ENCODE data around the gene CSNK2A1. TPM values are rescaled to one million over a fixed set of nuclear protein-coding genes. Genes with fewer than 3 reads are reported as not detected.
"Not testable (repeated sequence)": the region's sequence is repeated elsewhere in the genome, so short reads cannot be mapped to it uniquely, and the experiment has no call there.

Gene CSNK2A1
- total RNA-seq, 1 donor from 2014 or later, result 123 TPM

DNA sequence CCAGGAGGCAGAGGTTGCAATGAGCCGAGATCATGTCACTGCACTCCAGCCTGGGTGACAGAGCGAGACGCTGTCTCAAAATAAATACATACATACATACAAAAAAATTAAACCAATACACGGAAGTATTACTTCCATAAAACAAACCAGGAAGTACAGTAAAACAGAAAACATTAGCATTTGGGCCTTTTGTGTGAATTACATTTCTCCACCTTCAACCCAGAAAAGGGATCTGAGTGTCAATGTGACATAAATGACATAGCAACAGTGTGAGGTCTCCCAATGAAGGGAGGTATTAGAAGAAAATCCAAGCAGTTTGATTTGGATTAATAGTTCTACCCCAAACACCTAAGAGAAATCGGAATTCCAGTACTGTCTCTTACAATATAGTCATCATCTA lies 10.1 kb downstream of the CSNK2A1 start:
- DNase-seq, result no peak

DNA sequence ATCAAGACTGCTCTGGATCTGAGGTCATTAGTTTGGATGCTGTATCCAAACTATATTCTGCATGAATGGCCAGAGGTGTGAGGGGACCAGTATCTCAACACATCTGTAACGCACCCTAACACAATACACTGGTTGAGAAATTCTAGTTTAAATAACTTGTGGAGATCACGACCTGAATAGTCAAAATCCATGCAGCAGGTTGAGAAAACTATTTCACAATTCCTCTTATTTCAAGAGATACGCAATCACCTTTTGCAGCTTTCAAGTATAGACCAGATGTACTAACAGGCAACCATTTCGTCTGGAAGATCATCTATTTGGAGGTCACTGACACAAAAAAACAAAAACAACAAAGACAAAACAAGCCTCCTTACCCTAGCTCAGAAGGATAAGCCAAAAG lies 11.1 kb downstream of the CSNK2A1 start:
- DNase-seq, result no peak

DNA sequence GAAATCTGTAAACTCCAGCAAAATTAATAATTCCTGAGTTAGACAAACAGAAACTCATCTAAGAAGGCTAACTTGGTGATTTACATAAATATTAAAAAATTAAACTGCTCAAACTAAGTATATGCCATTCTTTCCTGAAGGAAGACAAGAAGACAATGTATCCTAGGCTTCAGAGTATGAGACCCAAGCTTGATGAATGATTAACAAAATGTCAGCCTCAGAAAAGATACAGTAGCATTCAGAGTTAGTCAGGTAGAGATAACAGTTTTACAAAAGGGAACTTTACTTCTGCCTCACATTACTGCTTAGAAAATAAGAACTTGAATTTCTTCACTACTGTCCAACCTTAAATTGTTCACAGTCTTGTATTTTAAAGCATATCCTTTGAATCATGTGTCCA lies 12.0 kb downstream of the CSNK2A1 start:
- DNase-seq, result no peak

DNA sequence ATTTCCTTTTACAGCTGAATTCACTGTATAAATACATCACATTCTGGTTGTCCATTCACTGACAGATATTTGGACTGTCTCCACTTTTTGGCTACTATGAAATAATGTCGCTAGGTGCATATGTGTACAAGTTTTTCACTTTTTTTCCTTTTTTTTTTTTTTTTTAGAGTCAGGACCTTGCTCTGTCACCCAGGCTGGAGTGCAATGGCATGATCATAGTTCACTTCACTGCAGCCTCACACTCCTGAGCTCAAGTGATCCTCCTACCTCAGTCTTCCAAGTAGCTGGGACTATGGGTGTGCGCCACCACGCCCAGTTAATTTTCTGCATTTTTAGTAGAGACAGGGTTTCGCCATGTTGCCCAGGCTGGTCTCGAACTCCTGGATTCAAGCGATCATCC lies 13.3 kb downstream of the CSNK2A1 start:
- no peak for DNase-seq

DNA sequence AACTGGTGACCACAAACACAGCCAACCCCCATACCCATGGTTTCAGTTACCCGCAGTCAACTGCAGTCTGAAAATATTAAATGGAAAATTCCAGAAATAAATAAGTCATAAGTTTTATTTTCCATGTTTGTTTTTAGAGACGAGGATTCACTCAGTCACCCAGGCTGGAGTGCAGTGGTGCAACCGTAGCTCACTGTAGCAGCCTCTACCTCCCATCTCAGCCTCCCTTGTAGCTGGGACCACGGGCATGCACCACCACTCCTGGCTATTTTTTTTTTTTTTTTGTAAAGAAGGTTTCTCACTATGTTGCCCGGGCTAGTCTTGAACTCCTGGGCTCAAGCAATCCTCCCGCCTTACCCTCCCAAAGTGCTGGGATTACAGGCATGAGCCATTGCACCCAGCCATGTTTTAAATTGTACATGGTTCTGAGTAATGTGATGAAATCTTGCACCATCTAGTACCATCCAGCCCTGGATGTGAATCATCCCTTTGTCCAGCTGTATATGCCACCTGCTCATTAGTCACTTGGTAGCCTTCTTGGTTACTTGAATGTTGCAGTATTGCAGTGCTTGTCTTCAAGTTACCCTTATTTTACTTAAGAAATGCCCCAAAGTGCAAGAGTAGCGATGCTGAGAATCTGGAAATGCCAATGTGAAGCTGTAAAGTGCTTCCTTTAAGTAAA lies 14.5 kb downstream of the CSNK2A1 start:
- no peak for DNase-seq

DNA sequence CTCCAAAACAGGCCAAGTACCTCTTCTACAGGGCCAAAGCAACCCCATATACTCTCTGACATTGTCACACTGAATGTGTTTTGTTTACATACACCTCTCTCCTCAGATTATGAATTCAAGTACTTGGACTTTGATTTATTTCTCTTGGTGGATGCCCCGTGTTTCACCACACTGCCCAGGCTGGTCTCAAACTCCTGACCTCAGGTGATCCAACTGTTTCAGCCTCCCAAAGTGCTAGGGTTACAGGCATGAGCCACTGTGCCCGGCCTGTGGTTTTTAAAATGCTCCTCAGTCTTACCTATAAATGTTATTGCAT lies 16.1 kb downstream of the CSNK2A1 start:
- no peak for DNase-seq

DNA sequence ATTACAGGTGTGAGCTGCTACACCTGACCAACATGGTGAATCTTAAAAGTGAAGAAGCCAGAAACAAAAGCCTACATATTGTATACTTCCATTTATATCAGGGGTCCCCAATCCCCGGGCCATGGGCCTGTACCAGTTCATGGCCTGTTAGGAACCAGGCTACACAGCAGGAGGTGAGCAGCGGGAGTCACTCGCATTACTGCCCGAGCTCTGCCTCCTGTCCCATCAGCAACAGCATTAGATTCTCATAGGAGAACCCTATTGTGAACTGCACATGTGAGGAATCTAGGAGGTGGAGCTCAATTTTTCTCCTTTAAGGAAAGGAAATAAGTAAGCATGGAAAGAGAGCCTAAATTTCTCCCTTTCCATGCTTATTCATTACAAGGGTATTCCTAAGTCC lies 21.7 kb downstream of the CSNK2A1 start:
- no peak for DNase-seq

DNA sequence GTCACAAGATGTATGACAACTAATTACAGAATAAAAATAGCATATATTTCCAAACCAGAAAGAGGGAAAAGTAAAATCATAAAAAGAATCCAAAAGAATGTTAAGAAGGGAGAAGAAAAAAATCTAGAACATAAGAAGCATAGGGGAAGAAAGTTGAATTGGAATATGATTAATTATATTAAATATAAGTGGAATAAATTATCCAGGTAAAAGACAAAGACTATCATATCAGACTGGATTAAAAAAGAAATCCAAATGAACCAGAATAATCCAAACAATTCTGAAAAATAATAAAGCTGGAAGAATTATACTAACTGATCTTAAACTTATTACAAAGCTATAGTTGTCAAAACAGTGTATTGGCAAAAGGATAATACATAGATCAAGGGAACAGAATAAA lies 23.6 kb downstream of the CSNK2A1 start:
- no peak for DNase-seq

DNA sequence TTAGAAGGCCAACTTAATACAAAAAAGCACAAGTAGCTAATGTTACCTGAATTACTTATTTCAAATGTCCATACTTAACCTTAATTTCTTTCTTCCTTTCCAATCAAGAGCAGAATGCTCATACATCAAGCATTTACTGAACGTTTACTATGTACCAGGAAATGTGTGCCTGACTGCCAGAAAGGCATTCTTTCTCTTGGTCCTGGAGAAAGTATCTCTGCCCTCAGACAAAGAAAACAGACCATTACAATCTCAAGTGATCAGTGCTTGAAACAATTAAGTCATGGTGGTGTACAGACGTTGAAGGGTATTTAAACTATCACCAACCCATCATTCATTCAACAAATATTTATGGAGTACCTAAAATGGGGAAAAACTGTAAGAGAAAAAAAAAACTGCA lies 26.4 kb downstream of the CSNK2A1 start:
- DNase-seq, result no peak

DNA sequence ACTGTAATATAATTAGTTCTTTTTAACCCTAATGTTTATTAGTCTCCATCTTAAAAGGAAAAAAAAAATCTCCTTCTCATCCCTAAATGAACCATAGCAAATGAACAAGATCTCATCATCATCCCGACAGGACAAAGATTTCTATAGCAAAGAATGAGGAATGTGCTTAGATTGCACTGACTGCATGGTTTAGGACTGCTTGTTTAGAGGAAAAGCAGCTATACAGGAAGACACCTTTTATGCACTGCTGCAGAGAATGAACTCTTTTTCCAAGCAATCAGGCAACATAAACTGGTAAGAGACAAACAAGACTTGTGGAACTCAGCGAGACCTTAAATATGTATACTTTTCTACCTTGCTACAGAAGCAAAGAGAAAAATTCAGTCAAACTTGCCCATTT lies 26.8 kb downstream of the CSNK2A1 start:
- DNase-seq, result no peak

DNA sequence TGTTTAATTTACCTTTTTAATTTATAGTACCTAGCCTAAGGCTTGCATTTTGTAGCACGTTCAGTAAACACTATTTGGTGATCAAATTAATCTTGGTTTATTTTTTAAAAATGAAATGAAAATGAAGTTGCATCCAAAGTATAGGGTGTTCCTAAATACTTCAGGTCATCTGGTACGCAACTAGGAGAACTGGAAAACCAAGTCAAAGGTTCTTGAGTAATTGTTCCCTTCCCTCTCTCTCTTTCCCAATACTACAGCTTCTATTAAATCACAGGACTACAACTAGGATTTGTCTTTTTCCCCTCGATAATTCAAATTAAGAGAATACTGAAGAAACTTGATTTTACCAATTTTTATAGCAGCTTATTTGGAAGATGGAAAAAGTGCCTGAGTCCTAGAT lies 27.9 kb downstream of the CSNK2A1 start:
- DNase-seq, result no peak

DNA sequence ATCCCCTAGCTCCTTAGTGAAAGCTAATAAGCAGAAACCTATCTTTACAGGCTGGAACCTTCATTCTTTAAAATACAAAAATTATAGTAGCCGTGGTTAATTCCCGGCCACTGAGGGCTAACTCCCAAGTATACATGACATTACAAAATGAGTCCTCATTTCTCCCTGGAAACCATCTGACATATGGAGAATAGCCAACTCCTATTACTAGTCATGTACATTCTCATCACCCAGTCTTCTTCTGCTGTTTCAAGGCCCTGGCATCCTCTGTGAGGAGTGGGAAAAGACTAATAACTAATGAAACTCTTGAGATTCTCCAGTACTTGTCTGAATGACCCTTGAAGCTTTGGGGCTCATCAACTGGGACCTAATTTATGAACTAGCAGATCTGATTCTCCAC lies 30.2 kb downstream of the CSNK2A1 start:
- DNase-seq, result no peak

DNA sequence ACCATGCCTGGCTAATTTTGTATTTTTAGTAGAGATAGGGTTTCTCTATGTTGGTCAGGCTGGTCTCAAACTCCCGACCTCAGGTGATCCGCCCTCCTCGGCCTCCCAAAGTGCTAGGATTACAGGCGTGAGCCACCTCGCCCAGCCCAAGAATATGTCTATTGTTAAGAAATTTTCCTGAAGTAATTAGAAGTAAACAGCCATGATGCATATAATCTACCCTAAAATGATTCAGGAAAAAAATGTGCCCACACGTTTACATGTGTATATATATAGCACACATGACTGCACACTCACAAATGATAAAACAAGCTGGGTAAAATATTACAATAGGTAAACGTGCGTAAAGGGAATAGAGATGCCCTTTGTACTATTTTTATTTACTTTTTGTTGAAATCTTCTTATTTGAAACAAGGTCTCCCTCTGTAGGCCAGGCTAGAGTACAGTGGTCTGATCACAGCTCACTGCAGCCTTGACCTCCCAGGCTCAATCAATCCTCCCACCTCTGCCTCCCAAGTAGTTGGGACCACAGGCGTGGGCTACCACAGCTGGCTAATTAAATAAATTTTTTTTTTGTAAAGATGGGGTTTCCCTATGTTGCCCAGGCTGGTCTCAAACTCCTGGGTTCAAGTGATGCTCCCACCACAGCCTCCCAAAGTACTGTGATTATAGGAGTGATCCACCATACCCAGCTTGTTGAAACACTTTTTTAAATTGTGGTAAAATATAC lies 33.1 kb downstream of the CSNK2A1 start:
- not testable (repeated sequence) for DNase-seq

DNA sequence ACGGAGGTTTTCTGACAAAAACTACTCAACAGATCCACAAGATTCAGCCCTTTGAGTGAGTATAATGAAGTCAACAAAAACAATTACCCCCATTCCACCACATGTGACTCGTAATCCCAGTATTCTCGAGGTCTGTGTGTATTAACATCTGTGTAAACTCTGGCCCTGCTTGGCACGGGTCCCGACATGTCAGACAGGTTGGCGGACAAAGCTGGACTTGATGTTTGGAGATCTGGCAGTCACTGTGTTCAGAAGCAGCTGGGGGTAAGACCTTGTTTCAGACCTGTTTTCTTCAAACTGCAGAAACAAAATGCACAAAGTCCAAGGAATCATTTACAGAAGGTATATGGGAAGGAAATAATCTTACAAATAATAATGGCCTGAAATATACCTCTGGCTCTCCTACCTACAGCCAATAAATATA lies 35.2 kb downstream of the CSNK2A1 start:
- not testable (repeated sequence) for DNase-seq

DNA sequence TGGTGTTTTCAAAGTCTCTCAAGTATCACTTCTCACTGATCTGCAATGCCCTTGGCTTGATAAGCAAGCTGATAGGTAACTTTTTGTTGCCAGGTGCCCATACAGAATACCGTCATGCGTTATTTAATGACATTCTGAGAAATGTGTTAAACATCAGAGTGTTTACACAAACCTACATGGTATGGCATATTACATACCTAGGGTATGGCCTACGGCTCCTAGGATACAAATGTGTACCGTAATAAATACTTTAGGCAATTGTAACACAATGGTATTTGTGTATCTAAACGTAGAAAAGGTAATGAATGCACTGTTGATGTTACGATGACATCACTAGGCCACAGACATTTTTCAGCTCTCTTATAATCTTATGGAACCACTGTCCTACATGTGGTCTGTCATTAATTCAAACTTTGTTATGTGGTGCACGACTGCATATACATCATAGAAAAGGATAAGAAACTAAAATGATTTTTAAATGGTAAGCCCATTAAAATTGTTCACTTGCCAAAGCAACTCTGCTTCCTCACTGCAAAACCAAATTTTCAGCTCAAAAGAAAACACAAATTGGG lies 35.7 kb downstream of the CSNK2A1 start:
- no peak for DNase-seq

DNA sequence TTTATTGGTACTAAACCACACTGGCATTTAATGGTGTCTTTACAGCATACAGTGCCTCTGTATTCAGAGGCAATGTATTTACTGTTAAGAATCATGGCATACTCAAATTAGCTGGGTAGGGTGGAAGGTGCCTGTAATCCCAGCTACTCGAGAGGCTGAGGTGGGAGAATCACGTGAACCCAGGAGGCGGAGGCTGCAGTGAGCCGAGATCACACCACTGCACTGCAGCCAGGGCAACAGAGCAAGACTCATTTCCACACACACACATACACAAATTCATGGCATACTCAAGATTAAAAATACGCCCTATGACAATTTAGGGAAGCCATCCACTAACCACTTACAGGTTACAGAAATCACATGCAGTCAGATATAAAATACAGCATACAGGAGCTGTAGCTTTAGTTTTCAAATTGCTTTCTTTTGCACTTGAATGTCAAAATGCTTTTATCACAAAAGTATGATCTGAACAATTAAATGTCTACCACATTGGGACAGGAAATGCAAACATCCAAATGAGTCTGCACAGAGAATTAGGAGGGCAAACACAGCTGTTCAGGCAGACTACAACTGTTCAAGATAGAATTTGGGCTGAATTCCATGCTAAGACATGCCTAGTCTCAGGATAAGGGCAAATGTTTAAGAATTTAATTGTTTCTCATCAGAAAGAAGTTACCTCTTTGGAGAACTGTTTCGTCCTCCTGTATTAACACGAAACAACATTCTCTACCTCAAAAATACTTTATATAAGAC lies 36.4 kb downstream of the CSNK2A1 start:
- no peak for DNase-seq

DNA sequence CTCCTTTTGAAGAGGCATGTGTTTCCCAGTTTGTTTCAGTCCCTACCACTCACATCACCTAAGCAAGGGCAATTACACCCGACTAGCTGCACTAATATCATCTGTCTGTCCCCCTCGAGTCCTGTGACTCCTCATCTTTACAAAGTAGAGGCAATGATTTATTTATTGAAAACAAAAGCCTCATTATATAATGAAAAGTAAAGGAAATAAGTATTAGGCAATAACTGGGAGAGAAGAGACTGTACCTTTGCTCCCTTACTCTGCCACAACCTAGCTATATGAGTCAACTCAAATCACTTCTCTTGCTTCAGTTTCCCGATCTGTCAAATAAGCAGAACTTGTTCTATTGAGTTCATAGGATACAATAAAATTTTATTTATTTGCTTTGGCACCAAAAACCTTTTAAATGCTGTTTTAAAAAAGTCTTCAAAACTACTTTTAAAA lies 38.9 kb downstream of the CSNK2A1 start:
- no peak for DNase-seq

DNA sequence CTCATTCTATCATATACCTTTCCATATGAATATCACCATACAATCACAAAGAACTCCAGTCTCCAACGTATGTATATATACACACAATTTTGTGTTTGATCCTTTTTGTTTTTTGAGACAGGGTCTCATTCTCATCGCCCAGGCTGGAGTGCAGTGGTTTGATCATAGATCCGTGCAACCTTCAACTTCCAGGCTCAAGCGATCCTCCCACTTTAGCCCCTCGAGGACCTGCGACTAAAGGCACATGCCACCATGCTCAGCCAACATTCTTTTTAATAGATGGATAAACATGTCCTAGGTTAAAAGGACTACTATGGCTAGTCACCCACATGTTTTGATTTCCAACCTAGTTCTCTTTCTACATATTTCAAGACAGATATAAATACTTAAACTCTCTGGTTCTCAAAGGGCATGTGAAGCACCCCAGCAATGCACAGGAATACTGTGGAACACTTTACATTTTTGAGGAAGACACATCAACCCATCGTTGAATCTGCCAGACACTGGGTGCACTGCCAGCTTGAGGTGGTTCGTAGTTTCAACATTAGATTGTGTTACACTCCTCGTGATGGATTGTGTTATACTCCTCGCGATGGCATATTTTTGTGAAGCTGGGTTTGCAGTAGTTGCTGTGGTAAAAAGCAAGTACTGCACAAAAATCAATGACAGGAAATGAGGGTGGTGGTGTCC lies 40.4 kb downstream of the CSNK2A1 start:
- DNase-seq, result no peak

DNA sequence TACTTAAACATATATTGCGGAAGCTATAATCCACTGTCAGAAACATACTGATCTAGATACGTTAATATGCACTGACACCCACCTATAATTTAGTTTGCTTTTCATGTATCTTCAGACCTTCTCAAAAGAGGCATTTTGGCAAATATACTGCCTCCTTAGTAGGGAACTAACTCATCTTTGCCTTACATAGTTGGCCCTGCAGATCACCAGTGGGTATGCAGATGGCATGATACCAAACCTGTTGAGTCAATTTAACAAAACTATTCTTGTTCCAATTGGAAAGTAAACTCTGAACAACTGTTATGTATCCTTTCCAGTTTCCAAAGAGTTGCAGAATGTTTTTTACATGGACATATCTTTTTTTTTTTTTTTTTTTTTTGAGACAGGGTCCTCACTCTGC lies 45.6 kb downstream of the CSNK2A1 start:
- no peak for DNase-seq

DNA sequence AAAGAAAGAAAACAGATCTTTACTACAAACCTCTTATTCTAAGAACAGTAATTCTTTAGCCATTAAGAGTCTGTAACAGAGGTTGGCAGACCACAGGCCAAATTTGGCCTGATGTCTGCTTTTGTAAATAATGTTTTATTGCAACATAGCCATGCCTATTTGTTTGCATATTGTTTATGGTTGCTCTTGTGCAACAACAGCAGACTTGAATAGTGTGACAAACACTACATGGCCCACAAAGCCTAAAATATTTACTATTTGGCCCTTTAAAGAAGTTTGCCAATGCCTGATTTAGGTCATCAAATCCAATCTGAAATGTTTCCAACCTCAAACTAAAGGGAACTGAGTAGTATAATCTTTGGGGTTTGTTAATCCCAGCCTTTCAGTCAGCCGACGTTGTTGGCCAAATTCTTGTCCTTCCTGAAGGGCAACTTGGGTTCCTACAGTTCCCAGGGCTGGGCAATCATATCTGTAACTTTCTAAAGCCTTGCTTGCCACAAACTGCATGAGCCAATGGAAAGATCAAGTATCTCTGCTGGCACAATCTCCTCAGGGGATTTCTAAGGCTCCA lies 47.4 kb downstream of the CSNK2A1 start:
- no peak for DNase-seq

DNA sequence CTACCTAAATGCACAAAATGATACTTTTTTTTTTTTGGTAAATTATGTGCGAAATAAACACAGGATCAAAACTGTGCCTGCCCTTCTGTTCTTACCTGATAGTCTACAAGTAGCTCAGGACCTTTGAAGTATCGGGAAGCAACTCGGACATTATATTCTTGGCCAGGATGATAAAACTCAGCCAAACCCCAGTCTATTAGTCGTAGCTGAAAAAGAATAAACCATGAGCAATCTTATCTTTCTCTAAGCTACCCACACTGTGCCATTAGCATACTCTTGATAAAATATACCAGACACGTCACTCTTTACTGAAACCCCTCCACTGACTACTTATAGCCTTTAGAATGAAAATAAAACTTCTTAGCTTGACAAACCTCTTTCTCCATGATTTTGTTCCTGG lies 51.4 kb downstream of the CSNK2A1 start:
- no peak for DNase-seq

DNA sequence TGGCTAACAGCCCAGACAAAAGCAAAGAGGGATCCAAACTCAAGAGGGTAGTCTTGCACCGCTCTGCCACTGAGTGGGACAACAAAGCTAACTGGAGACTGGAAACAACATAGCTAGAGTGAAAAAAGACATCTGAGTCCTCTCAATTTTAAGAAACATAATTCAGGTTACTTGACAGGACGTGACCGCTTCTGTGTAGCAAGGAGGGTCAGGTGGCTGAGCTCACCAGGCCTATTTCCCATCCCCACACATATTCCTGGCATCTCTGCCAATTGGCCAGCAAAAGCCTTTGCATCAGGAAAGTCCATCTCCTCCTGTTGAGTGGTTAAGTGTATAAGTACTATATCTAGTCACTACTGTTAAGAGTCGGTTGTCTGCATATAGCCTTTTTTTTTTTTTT lies 55.9 kb downstream of the CSNK2A1 start:
- no peak for DNase-seq

All from skin of body (tissue), 2 donors.